GM23338 (cell line): ENCODE measurements around the gene PCSK4. TPM values are rescaled to one million over a fixed set of nuclear protein-coding genes. Genes with fewer than 3 reads are reported as not detected.

ENCODE experiments used
- ATAC-seq: fragments of 200-7000 bp; cut with Tn5 transposase; 3 replicates; pipeline ENCODE4 v1.9.1; 2020
- DNase-seq: peaks from one replicate; pipeline ENCODE4 v3.0.0-alpha.2; 2015; ENCODE audit warnings: low spot score
- H2AFZ ChIP-seq: fragments of 200-600 bp; sonication (generic); 2 replicates; pipeline ENCODE4 v1.8.0; 2016; ENCODE audit warnings: antibody characterized with exemption, mild to moderate bottlenecking, moderate library complexity
- H3F3A ChIP-seq: fragments of 200-600 bp; sonication (generic); replicated peaks from 2 replicates; pipeline ENCODE4 v1.8.0; 2017; ENCODE audit warnings: antibody characterized with exemption, mixed run types, low read depth
- H3K27ac ChIP-seq: fragments of 200-600 bp; sonication (generic); 2 replicates; pipeline ENCODE4 v1.6.1; 2016; ENCODE audit warnings: low read depth
- H3K27me3 ChIP-seq: fragments of 200-600 bp; sonication (generic); 2 replicates; pipeline ENCODE4 v1.8.0; 2016; ENCODE audit warnings: mild to moderate bottlenecking, mixed run types, moderate library complexity; ENCODE audit not compliant: insufficient read depth
- H3K36me3 ChIP-seq: fragments of 200-600 bp; sonication (generic); 2 replicates; pipeline ENCODE4 v1.8.0; 2016; ENCODE audit warnings: mild to moderate bottlenecking; ENCODE audit not compliant: insufficient read depth
- H3K4me1 ChIP-seq: fragments of 200-600 bp; sonication (generic); 2 replicates; pipeline ENCODE4 v1.8.0; 2016; ENCODE audit warnings: mild to moderate bottlenecking, moderate library complexity; ENCODE audit not compliant: insufficient read depth
- H3K4me2 ChIP-seq: fragments of 200-600 bp; sonication (generic); 2 replicates; pipeline ENCODE4 v1.7.1; 2017; ENCODE audit warnings: mixed run types
- H3K4me3 ChIP-seq: fragments of 200-600 bp; sonication (generic); 2 replicates; pipeline ENCODE4 v1.6.1; 2016; ENCODE audit warnings: mixed run types
- H3K79me2 ChIP-seq: fragments of 200-600 bp; sonication (generic); replicated peaks from 2 replicates; pipeline ENCODE4 v1.8.0; 2017; ENCODE audit warnings: mild to moderate bottlenecking; ENCODE audit not compliant: insufficient read depth
- H3K9me2 ChIP-seq: fragments of 200-600 bp; sonication (generic); 2 replicates; pipeline ENCODE4 v1.8.0; 2017; ENCODE audit not compliant: insufficient read depth
- H4K20me1 ChIP-seq: fragments of 200-600 bp; sonication (generic); replicated peaks from 2 replicates; pipeline ENCODE4 v1.8.0; 2017; ENCODE audit warnings: mild to moderate bottlenecking; ENCODE audit not compliant: insufficient read depth
- H3K27ac Mint-ChIP-seq: 2 replicates; pipeline ENCODE4 v1.8.0; 2020; ENCODE audit warnings: inconsistent platforms, mild to moderate bottlenecking, moderate library complexity, mixed read lengths
- H3K27me3 Mint-ChIP-seq: 3 replicates; pipeline ENCODE4 v1.8.0; 2022; ENCODE audit warnings: low read depth, mild to moderate bottlenecking, moderate library complexity, mixed read lengths, inconsistent platforms; ENCODE audit not compliant: insufficient read depth, poor library complexity
- H3K36me3 Mint-ChIP-seq: 3 replicates; pipeline ENCODE4 v1.8.0; 2021; ENCODE audit warnings: low read depth, mild to moderate bottlenecking, inconsistent platforms, moderate library complexity, mixed read lengths
- H3K4me1 Mint-ChIP-seq: 3 replicates; pipeline ENCODE4 v1.8.0; 2020; ENCODE audit warnings: mild to moderate bottlenecking, inconsistent platforms, mixed read lengths
- H3K4me3 Mint-ChIP-seq: 3 replicates; pipeline ENCODE4 v1.8.0; 2021; ENCODE audit warnings: moderate library complexity, mild to moderate bottlenecking, inconsistent platforms, mixed read lengths
- H3K9me3 Mint-ChIP-seq: 3 replicates; pipeline ENCODE4 v1.8.0; 2020; ENCODE audit warnings: moderate library complexity, mild to moderate bottlenecking, inconsistent platforms, mixed read lengths
- CTCF ChIP-seq, 2 experiments: fragments of 200-600 bp in 1 of 2; sonication (generic) in 1 of 2; conservative IDR thresholded peaks; 2 replicates each; pipeline versions ENCODE4 v1.5.1 to v1.6.1; 2016 to 2017; ENCODE audit warnings: antibody characterized with exemption in 2 of 2, low read depth in 2 of 2, mild to moderate bottlenecking in 2 of 2, moderate library complexity in 1 of 2
- NANOG ChIP-seq: IDR thresholded peaks from 2 replicates; pipeline ENCODE4 v1.6.1; 2016; ENCODE audit warnings: antibody characterized with exemption, borderline replicate concordance
- REST ChIP-seq: IDR thresholded peaks from one replicate; pipeline ENCODE4 v1.6.1; 2018; ENCODE audit warnings: antibody characterized with exemption; ENCODE audit not compliant: unreplicated experiment
- STAT1 ChIP-seq: IDR thresholded peaks from one replicate; pipeline ENCODE4 v1.6.1; 2016; ENCODE audit warnings: antibody characterized with exemption; ENCODE audit not compliant: unreplicated experiment
- ZNF331 ChIP-seq: fragments of 250-450 bp; sonication (Bioruptor Pico); IDR thresholded peaks from 2 replicates; pipeline ENCODE4 v1.5.0; 2020; ENCODE audit warnings: low read depth, mild to moderate bottlenecking, moderate library complexity
- ZNF462 ChIP-seq: fragments of 250-450 bp; sonication (Bioruptor Pico); IDR thresholded peaks from 2 replicates; pipeline ENCODE4 v1.5.0; 2020; ENCODE audit warnings: mild to moderate bottlenecking, moderate library complexity
- polyA plus RNA-seq: library from polyadenylated mRNA; unstranded; fragments of >200 nt; fragmentation: Nextera tagmentation; extraction: Ambion mirVana; gene quantifications from 2 replicates; pipeline ENCODE4 v1.2.1, GENCODE V29; 2016
- total RNA-seq: library from RNA; depleted of rRNA; stranded (reverse); fragments of >200 nt; shearing (Covaris generic); gene quantifications from 2 replicates; pipeline ENCODE4 v1.2.3, GENCODE V29; 2014

The PCSK4 gene
- total and polyA plus RNA-seq, 2 experiments from 2014 or later, result 3.8 to 15.1 TPM

- TF ChIP-seq REST, result no peak
- no peak for TF ChIP-seq NANOG
- TF ChIP-seq ZNF331, result no peak
These were observed 36.1 kb upstream of the PCSK4 start (continued) for GRCh38 chr19:1526066-1526778.

GRCh38 chr19:1525343-1525742 lies 35.2 kb upstream of the PCSK4 start:
- Histone ChIP-seq H3K4me2 (no peak overlapping the region), H3K27ac (no peak overlapping the region), H3F3A (0 out of 2 replicates have a peak, but pooled peaks cover 4% of the 10 kb centered on the region), H3K4me1 (no peaks in the 10 kb centered on the region), H3K36me3 (no peaks in the 10 kb centered on the region), H2AFZ (no peak overlapping the region), H4K20me1 (no peaks in the 10 kb centered on the region), H3K27me3 (peaks cover 27% of the 10 kb centered on the region), H3K79me2 (no peaks in the 10 kb centered on the region), H3K9me2 (no peaks in the 10 kb centered on the region), H3K4me3 (no peak overlapping the region)
- Mint-ChIP-seq H3K4me3 (no peak overlapping the region), H3K36me3 (peaks cover 4% of the 10 kb centered on the region; the same call in 1 of the 3 replicates), H3K27me3 (peaks cover 47% of the 10 kb centered on the region), H3K27ac (no peak overlapping the region), H3K4me1 (peaks cover 6% of the 10 kb centered on the region; the same call in 2 of the 3 replicates), H3K9me3 (peaks cover 3% of the 10 kb centered on the region; the same call in 2 of the 3 replicates)
- TF ChIP-seq ZNF331 (no peak), CTCF (conservative IDR thresholded peaks at IDR 0.05; ENCODE audit: low read depth in 2 of 2) (peak in 1 of 2 experiments; percentile 33; a peak in 2 of 4 replicates), STAT1 (no peak)
- no peak for DNase-seq
- ATAC-seq, result peak; percentile 14

GRCh38 chr19:1524972-1525325 lies 34.8 kb upstream of the PCSK4 start:
- Mint-ChIP-seq H3K27me3 (peaks cover 45% of the 10 kb centered on the region), H3K4me1 (peaks cover 6% of the 10 kb centered on the region; the same call in 2 of the 3 replicates), H3K4me3 (peak overlapping the region; percentile 70), H3K9me3 (peaks cover 3% of the 10 kb centered on the region; the same call in 2 of the 3 replicates), H3K27ac (no peak overlapping the region), H3K36me3 (peaks cover 4% of the 10 kb centered on the region; the same call in 1 of the 3 replicates)
- DNase-seq (no peak), ATAC-seq (no peak)
- H2AFZ ChIP-seq, result no peak overlapping the region
- H3K79me2 ChIP-seq, result no peaks in the 10 kb centered on the region
- peaks cover 27% of the 10 kb centered on the region for H3K27me3 ChIP-seq
- no peaks in the 10 kb centered on the region for H4K20me1 ChIP-seq
- no peaks in the 10 kb centered on the region for H3K4me1 ChIP-seq
- no peaks in the 10 kb centered on the region for H3K36me3 ChIP-seq
- H3F3A ChIP-seq, result 0 out of 2 replicates have a peak, but pooled peaks cover 4% of the 10 kb centered on the region
- no peaks in the 10 kb centered on the region for H3K9me2 ChIP-seq
- H3K4me3 ChIP-seq, result no peak overlapping the region
- no peak overlapping the region for H3K27ac ChIP-seq
- H3K4me2 ChIP-seq, result peak overlapping the region; percentile 71
- TF ChIP-seq STAT1 (no peak), ZNF462 (no peak)
